Endodermal cell (in vitro differentiated cells): ENCODE results near the gene NID1. TPM values are rescaled to one million over a fixed set of nuclear protein-coding genes. Genes with fewer than 3 reads are reported as not detected.

Experiments
- DNase-seq: peaks from one replicate; pipeline ENCODE4 v3.0.0-alpha.2; 2017
- H3K27ac ChIP-seq: 2 replicates; pipeline ENCODE4 v1.5.1; 2013; ENCODE audit warnings: mild to moderate bottlenecking, low read depth, low read length, moderate library complexity
- H3K27me3 ChIP-seq: 2 replicates; pipeline ENCODE4 v1.6.1; 2013; ENCODE audit warnings: mild to moderate bottlenecking, low read length, moderate library complexity; ENCODE audit not compliant: insufficient read depth, control insufficient read depth, poor library complexity, severe bottlenecking
- H3K36me3 ChIP-seq: 2 replicates; pipeline ENCODE4 v1.7.0; 2013; ENCODE audit warnings: mild to moderate bottlenecking, low read length, moderate library complexity; ENCODE audit not compliant: control insufficient read depth, insufficient read depth
- H3K4me1 ChIP-seq: one replicate; pipeline ENCODE4 v1.7.0; 2013; ENCODE audit warnings: low read length; ENCODE audit not compliant: control insufficient read depth, insufficient read depth
- H3K4me3 ChIP-seq: 2 replicates; pipeline ENCODE4 v1.5.1; 2013; ENCODE audit warnings: mild to moderate bottlenecking, low read length, moderate library complexity
- H3K9ac ChIP-seq: 2 replicates; pipeline ENCODE4 v1.6.1; 2013; ENCODE audit warnings: mild to moderate bottlenecking, low read length, moderate library complexity; ENCODE audit not compliant: poor library complexity, severe bottlenecking; ENCODE audit errors: extremely low read depth
- H3K9me3 ChIP-seq: 2 replicates; pipeline ENCODE4 v1.6.1; 2013; ENCODE audit warnings: mild to moderate bottlenecking, low read length, moderate library complexity; ENCODE audit not compliant: control insufficient read depth
- H3K27ac Mint-ChIP-seq: 2 replicates; pipeline ENCODE4 v1.8.0; 2020; ENCODE audit warnings: mixed read lengths
- H3K27me3 Mint-ChIP-seq: 2 replicates; pipeline ENCODE4 v1.8.0; 2021; ENCODE audit warnings: mild to moderate bottlenecking, mixed read lengths; ENCODE audit not compliant: insufficient read depth
- H3K36me3 Mint-ChIP-seq: 2 replicates; pipeline ENCODE4 v1.8.0; 2020; ENCODE audit warnings: low read depth, mixed read lengths
- H3K4me1 Mint-ChIP-seq: 2 replicates; pipeline ENCODE4 v1.8.0; 2020; ENCODE audit warnings: mixed read lengths
- H3K4me3 Mint-ChIP-seq: 2 replicates; pipeline ENCODE4 v1.8.0; 2020; ENCODE audit warnings: mild to moderate bottlenecking, moderate library complexity, mixed read lengths
- H3K9me3 Mint-ChIP-seq: 2 replicates; pipeline ENCODE4 v1.8.0; 2020; ENCODE audit warnings: mild to moderate bottlenecking, mixed read lengths
- CTCF ChIP-seq: fragments of 200-600 bp; sonication (generic); conservative IDR thresholded peaks from 2 replicates; pipeline ENCODE4 v1.5.0; 2021; ENCODE audit warnings: antibody characterized with exemption, mild to moderate bottlenecking
- WGBS, 2 experiments: methylation state at CpG; one replicate each; pipeline versions ENCODE4 v1.1.5 to v1.1.7; 2013; ENCODE audit warnings: missing lambda C conversion rate in 2 of 2, mixed read lengths in 1 of 2; ENCODE audit not compliant: insufficient coverage in 1 of 2, insufficient read length in 1 of 2; 5-methylcytosine and 5-hydroxymethylcytosine counted together
- total RNA-seq, 2 donors: library from RNA; stranded (reverse); fragmentation: NEBNext Ultra II Directional in 1 of 2; extraction: Animal tissue kit (Norgen Biotek cat#: 25700) in 1 of 2; gene quantifications; 2 replicates in 1 of 2; 3 replicates in 1 of 2; pipeline ENCODE4 v1.2.1, GENCODE V29; 2021

Gene NID1
- total RNA-seq, 2 donors from 2014 or later, result 12.7 to 18.3 TPM

- peaks cover 9% of the 10 kb centered on the region for H3K27me3 Mint-ChIP-seq
- H3K27me3 ChIP-seq, result no peaks in the 10 kb centered on the region
- H3K9ac ChIP-seq, result no peak overlapping the region
- no peaks in the 10 kb centered on the region for H3K4me1 ChIP-seq
- TF ChIP-seq CTCF, result peak; percentile 94
- H3K9me3 Mint-ChIP-seq, result no peaks in the 10 kb centered on the region
- H3K27ac Mint-ChIP-seq, result no peak overlapping the region
- no peak overlapping the region for H3K27ac ChIP-seq
- peak; percentile 83 for DNase-seq
- H3K9me3 ChIP-seq, result no peaks in the 10 kb centered on the region
- 38 to 52% methylated on average over 9 to 13 of the region's 13 CpGs for WGBS, 2 experiments
- H3K36me3 Mint-ChIP-seq, result no peaks in the 10 kb centered on the region
- H3K4me3 ChIP-seq, result no peak overlapping the region
- peaks cover 2% of the 10 kb centered on the region for H3K4me1 Mint-ChIP-seq
- H3K4me3 Mint-ChIP-seq, result no peak overlapping the region
- no peaks in the 10 kb centered on the region for H3K36me3 ChIP-seq
Measured at GRCh38 chr1:236103646-236104218, 38.8 kb upstream of the NID1 start.

- Histone ChIP-seq H3K27ac (no peak overlapping the region), H3K9ac (no peak overlapping the region), H3K4me3 (no peak overlapping the region), H3K27me3 (no peaks in the 10 kb centered on the region), H3K9me3 (no peaks in the 10 kb centered on the region), H3K36me3 (no peaks in the 10 kb centered on the region), H3K4me1 (no peaks in the 10 kb centered on the region)
- H3K27me3 Mint-ChIP-seq, result peaks cover 9% of the 10 kb centered on the region
- 18 to 27% methylated on average over 4 to 7 of the region's 7 CpGs for WGBS, 2 experiments
- TF ChIP-seq CTCF, result no peak
- H3K4me3 Mint-ChIP-seq, result no peak overlapping the region
- peak; percentile 71 for DNase-seq
- no peak overlapping the region for H3K27ac Mint-ChIP-seq
- no peaks in the 10 kb centered on the region for H3K36me3 Mint-ChIP-seq
- H3K9me3 Mint-ChIP-seq, result no peaks in the 10 kb centered on the region
- peaks cover 2% of the 10 kb centered on the region for H3K4me1 Mint-ChIP-seq
Measured at GRCh38 chr1:236103059-236103458, 38.2 kb upstream of the NID1 start.

- no peak overlapping the region for H3K27ac Mint-ChIP-seq
- H3K4me3 ChIP-seq, result no peak overlapping the region
- H3K4me3 Mint-ChIP-seq, result no peak overlapping the region
- no peaks in the 10 kb centered on the region for H3K9me3 ChIP-seq
- no peak for TF ChIP-seq CTCF
- no peaks in the 10 kb centered on the region for H3K36me3 ChIP-seq
- no peaks in the 10 kb centered on the region for H3K9me3 Mint-ChIP-seq
- H3K9ac ChIP-seq, result no peak overlapping the region
- H3K36me3 Mint-ChIP-seq, result no peaks in the 10 kb centered on the region
- 87 to 89% methylated on average over 9 to 11 of the region's 11 CpGs for WGBS, 2 experiments
- H3K4me1 ChIP-seq, result no peaks in the 10 kb centered on the region
- H3K27me3 ChIP-seq, result no peaks in the 10 kb centered on the region
- DNase-seq, result no peak
- peaks cover 2% of the 10 kb centered on the region for H3K4me1 Mint-ChIP-seq
- H3K27ac ChIP-seq, result no peak overlapping the region
- peaks cover 9% of the 10 kb centered on the region for H3K27me3 Mint-ChIP-seq
Measured at GRCh38 chr1:236102611-236103010, 37.7 kb upstream of the NID1 start.
